SU-DHL-6 (cell line): ENCODE measurements around the gene FGF6.

Experiments used
- EZH2phosphoT487 ChIP-seq: fragments of 200-600 bp; sonication (generic), shearing (Covaris generic); conservative IDR thresholded peaks from 2 replicates; pipeline ENCODE4 v1.6.1; 2018; ENCODE audit warnings: mild to moderate bottlenecking, antibody characterized with exemption, low read length, moderate library complexity, mixed read lengths
- TF ChIP-seq, protein P1 (sequence below): fragments of 200-600 bp; sonication (generic); IDR thresholded peaks from one replicate; pipeline ENCODE4 v1.5.1; 2017; ENCODE audit warnings: antibody characterized with exemption, mild to moderate bottlenecking, low read length, moderate library complexity; ENCODE audit not compliant: insufficient read depth, poor library complexity, severe bottlenecking

DNA sequence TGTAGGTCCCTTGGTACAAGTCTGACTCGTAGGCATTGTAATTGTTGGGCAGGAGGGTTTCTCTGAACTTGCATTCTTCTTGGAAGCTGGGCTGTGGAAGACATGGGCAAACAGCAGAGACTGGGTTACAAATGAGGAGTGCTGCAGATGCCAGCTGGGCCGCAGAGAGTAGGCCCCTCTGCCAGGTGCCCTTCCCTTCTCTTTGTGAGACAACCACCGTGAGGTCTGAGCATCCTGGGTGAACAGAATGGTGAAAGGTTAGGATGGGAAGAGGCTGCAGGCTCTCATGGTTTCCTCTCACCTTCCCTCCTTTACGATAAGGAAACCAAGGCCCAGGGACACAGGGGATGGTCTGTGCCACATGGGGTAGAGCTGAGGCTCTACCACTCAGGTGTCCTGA is 11.3 kb downstream of the FGF6 start:
- TF ChIP-seq, protein P1, sequence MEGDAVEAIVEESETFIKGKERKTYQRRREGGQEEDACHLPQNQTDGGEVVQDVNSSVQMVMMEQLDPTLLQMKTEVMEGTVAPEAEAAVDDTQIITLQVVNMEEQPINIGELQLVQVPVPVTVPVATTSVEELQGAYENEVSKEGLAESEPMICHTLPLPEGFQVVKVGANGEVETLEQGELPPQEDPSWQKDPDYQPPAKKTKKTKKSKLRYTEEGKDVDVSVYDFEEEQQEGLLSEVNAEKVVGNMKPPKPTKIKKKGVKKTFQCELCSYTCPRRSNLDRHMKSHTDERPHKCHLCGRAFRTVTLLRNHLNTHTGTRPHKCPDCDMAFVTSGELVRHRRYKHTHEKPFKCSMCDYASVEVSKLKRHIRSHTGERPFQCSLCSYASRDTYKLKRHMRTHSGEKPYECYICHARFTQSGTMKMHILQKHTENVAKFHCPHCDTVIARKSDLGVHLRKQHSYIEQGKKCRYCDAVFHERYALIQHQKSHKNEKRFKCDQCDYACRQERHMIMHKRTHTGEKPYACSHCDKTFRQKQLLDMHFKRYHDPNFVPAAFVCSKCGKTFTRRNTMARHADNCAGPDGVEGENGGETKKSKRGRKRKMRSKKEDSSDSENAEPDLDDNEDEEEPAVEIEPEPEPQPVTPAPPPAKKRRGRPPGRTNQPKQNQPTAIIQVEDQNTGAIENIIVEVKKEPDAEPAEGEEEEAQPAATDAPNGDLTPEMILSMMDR, result no peak
- no peak for TF ChIP-seq EZH2phosphoT487
